ENCODE results near the gene DECR2.

DECR2 gene

GRCh38 chr16:392450-393030, 9.1 kb upstream of the DECR2 start:
- H2AFZ ChIP-seq (ENCODE audit: low read depth, low read length): no peak overlapping the region
- peaks cover 16% of the 10 kb centered on the region for H3K4me1 ChIP-seq (ENCODE audit: insufficient read depth, low read length)
- no peak overlapping the region for H3K4me3 ChIP-seq (ENCODE audit: low read length)
- H3K9me3 ChIP-seq (ENCODE audit: low read length): no peaks in the 10 kb centered on the region
- no peaks in the 10 kb centered on the region for H3K27me3 ChIP-seq (ENCODE audit: insufficient read depth, low read length)
- no peaks in the 10 kb centered on the region for H3K36me3 ChIP-seq (ENCODE audit: insufficient read depth, low read length)

- Histone ChIP-seq H3K4me3 (ENCODE audit: low read length) (peak overlapping the region; percentile 89), H2AFZ (ENCODE audit: low read depth, low read length) (peak overlapping the region; percentile 79), H3K27me3 (ENCODE audit: insufficient read depth, low read length) (no peaks in the 10 kb centered on the region), H3K4me1 (ENCODE audit: insufficient read depth, low read length) (peaks cover 14% of the 10 kb centered on the region), H3K36me3 (ENCODE audit: insufficient read depth, low read length) (peaks cover 17% of the 10 kb centered on the region), H3K9me3 (ENCODE audit: low read length) (no peaks in the 10 kb centered on the region)
These were observed 5.5 kb upstream of the DECR2 start for GRCh38 chr16:396199-396598.

GRCh38 chr16:396605-397004, 5.1 kb upstream of the DECR2 start:
- Histone ChIP-seq H3K9me3 (ENCODE audit: low read length) (no peaks in the 10 kb centered on the region), H3K36me3 (ENCODE audit: insufficient read depth, low read length) (peaks cover 17% of the 10 kb centered on the region), H3K4me1 (ENCODE audit: insufficient read depth, low read length) (peaks cover 14% of the 10 kb centered on the region), H2AFZ (ENCODE audit: low read depth, low read length) (peak overlapping the region; percentile 79), H3K27me3 (ENCODE audit: insufficient read depth, low read length) (no peaks in the 10 kb centered on the region), H3K4me3 (ENCODE audit: low read length) (peak overlapping the region; percentile 89)

GRCh38 chr16:397135-397661, 4.5 kb upstream of the DECR2 start, which contains the start of gene NME4:
Gene NME4 (plus strand): TSS chr16:397199. CDS start chr16:397223, 24 bp downstream.
- Histone ChIP-seq H3K4me3 (ENCODE audit: low read length) (peak within 1 kb of the TSS; percentile 89), H3K9me3 (ENCODE audit: low read length) (no peaks in the 10 kb centered on the region), H3K4me1 (ENCODE audit: insufficient read depth, low read length) (peaks cover 14% of the 10 kb centered on the region), H3K27me3 (ENCODE audit: insufficient read depth, low read length) (no peaks in the 10 kb centered on the region), H3K36me3 (ENCODE audit: insufficient read depth, low read length) (peaks cover 17% of the 10 kb centered on the region), H2AFZ (ENCODE audit: low read depth, low read length) (peak within 1 kb of the TSS; percentile 79)

- Histone ChIP-seq H3K36me3 (ENCODE audit: insufficient read depth, low read length) (peaks cover 17% of the 10 kb centered on the region), H2AFZ (ENCODE audit: low read depth, low read length) (no peak overlapping the region), H3K4me1 (ENCODE audit: insufficient read depth, low read length) (peaks cover 14% of the 10 kb centered on the region), H3K9me3 (ENCODE audit: low read length) (no peaks in the 10 kb centered on the region), H3K4me3 (ENCODE audit: low read length) (no peak overlapping the region), H3K27me3 (ENCODE audit: insufficient read depth, low read length) (no peaks in the 10 kb centered on the region)
These were observed 3.9 kb upstream of the DECR2 start for GRCh38 chr16:397736-398332.

- H3K9me3 ChIP-seq (ENCODE audit: low read length): no peaks in the 10 kb centered on the region
- H3K4me1 ChIP-seq (ENCODE audit: insufficient read depth, low read length): peaks cover 14% of the 10 kb centered on the region
- peaks cover 17% of the 10 kb centered on the region for H3K36me3 ChIP-seq (ENCODE audit: insufficient read depth, low read length)
- no peak overlapping the region for H2AFZ ChIP-seq (ENCODE audit: low read depth, low read length)
- no peak overlapping the region for H3K4me3 ChIP-seq (ENCODE audit: low read length)
- no peaks in the 10 kb centered on the region for H3K27me3 ChIP-seq (ENCODE audit: insufficient read depth, low read length)
These were observed 2.9 kb upstream of the DECR2 start for GRCh38 chr16:398561-399339.

GRCh38 chr16:399340-400019, 2.2 kb upstream of the DECR2 start:
- Histone ChIP-seq H3K27me3 (ENCODE audit: insufficient read depth, low read length) (no peaks in the 10 kb centered on the region), H3K4me3 (ENCODE audit: low read length) (no peak overlapping the region), H3K9me3 (ENCODE audit: low read length) (no peaks in the 10 kb centered on the region), H3K4me1 (ENCODE audit: insufficient read depth, low read length) (peaks cover 14% of the 10 kb centered on the region), H3K36me3 (ENCODE audit: insufficient read depth, low read length) (peaks cover 17% of the 10 kb centered on the region), H2AFZ (ENCODE audit: low read depth, low read length) (no peak overlapping the region)

- peaks cover 17% of the 10 kb centered on the region for H3K36me3 ChIP-seq (ENCODE audit: insufficient read depth, low read length)
- no peaks in the 10 kb centered on the region for H3K27me3 ChIP-seq (ENCODE audit: insufficient read depth, low read length)
- peaks cover 14% of the 10 kb centered on the region for H3K4me1 ChIP-seq (ENCODE audit: insufficient read depth, low read length)
- no peaks in the 10 kb centered on the region for H3K9me3 ChIP-seq (ENCODE audit: low read length)
- H3K4me3 ChIP-seq (ENCODE audit: low read length): no peak overlapping the region
- H2AFZ ChIP-seq (ENCODE audit: low read depth, low read length): no peak overlapping the region
These were observed 1.6 kb upstream of the DECR2 start for GRCh38 chr16:400061-400591.

GRCh38 chr16:404971-405486, 3.3 kb downstream of the DECR2 start:
- H3K9me3 ChIP-seq (ENCODE audit: low read length): no peaks in the 10 kb centered on the region
- peaks cover 7% of the 10 kb centered on the region for H3K36me3 ChIP-seq (ENCODE audit: insufficient read depth, low read length)
- no peak overlapping the region for H2AFZ ChIP-seq (ENCODE audit: low read depth, low read length)
- H3K4me3 ChIP-seq (ENCODE audit: low read length): no peak overlapping the region
- no peaks in the 10 kb centered on the region for H3K4me1 ChIP-seq (ENCODE audit: insufficient read depth, low read length)
- H3K27me3 ChIP-seq (ENCODE audit: insufficient read depth, low read length): no peaks in the 10 kb centered on the region

- no peak overlapping the region for H3K4me3 ChIP-seq (ENCODE audit: low read length)
- H3K36me3 ChIP-seq (ENCODE audit: insufficient read depth, low read length): peaks cover 2% of the 10 kb centered on the region
- no peaks in the 10 kb centered on the region for H3K9me3 ChIP-seq (ENCODE audit: low read length)
- H3K27me3 ChIP-seq (ENCODE audit: insufficient read depth, low read length): no peaks in the 10 kb centered on the region
- H3K4me1 ChIP-seq (ENCODE audit: insufficient read depth, low read length): no peaks in the 10 kb centered on the region
- H2AFZ ChIP-seq (ENCODE audit: low read depth, low read length): no peak overlapping the region
These were observed 4.1 kb downstream of the DECR2 start for GRCh38 chr16:405548-406506.

GRCh38 chr16:407253-407652, 5.6 kb downstream of the DECR2 start:
- no peaks in the 10 kb centered on the region for H3K4me1 ChIP-seq (ENCODE audit: insufficient read depth, low read length)
- no peak overlapping the region for H3K4me3 ChIP-seq (ENCODE audit: low read length)
- peaks cover 15% of the 10 kb centered on the region for H3K36me3 ChIP-seq (ENCODE audit: insufficient read depth, low read length)
- H3K27me3 ChIP-seq (ENCODE audit: insufficient read depth, low read length): no peaks in the 10 kb centered on the region
- H3K9me3 ChIP-seq (ENCODE audit: low read length): no peaks in the 10 kb centered on the region
- no peak overlapping the region for H2AFZ ChIP-seq (ENCODE audit: low read depth, low read length)

Data from neuron (in vitro differentiated cells).